ENCODE data around the gene DNM2. TPM values are rescaled to one million over a fixed set of nuclear protein-coding genes. Genes with fewer than 3 reads are reported as not detected.
"Not testable (repeated sequence)": the region's sequence is repeated elsewhere in the genome, so short reads cannot be mapped to it uniquely, and the experiment has no call there.

DNM2 gene
- total RNA-seq, 1 donor from 2014 or later: 113 TPM

DNA sequence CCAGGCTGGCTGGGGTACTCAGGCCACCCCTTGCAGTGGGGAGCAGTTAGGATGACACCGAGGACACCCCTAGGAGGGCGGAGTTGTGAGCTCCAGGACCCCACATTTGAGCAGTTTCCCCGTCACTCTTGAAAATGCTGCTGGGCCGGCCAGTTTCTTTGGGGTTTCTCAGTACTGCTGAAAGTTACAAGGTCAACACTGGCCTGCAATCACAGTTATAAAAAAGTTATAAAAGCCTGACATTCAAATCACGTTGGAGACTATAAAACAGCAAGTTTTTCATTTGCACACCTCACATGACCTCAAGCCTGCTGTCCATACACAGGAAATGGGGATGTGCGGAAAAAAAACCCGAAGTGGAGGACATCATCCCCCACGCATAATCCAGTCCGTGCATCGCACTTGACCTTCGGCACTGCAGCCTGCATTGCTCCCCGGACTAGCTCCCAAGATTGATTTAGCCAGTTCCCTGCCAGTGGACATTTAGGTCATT is 27.0 kb downstream of the DNM2 start:
- H3K27me3 ChIP-seq: no peaks in the 10 kb centered on the region
- no peaks in the 10 kb centered on the region for H3K36me3 ChIP-seq
- intact Hi-C loops (cut with DNase I): no loop called here
- H3K4me3 ChIP-seq: no peak overlapping the region
- H3K27ac ChIP-seq: peak overlapping the region in 1 of 2 donors; percentile 62
- TF ChIP-seq, protein P1, sequence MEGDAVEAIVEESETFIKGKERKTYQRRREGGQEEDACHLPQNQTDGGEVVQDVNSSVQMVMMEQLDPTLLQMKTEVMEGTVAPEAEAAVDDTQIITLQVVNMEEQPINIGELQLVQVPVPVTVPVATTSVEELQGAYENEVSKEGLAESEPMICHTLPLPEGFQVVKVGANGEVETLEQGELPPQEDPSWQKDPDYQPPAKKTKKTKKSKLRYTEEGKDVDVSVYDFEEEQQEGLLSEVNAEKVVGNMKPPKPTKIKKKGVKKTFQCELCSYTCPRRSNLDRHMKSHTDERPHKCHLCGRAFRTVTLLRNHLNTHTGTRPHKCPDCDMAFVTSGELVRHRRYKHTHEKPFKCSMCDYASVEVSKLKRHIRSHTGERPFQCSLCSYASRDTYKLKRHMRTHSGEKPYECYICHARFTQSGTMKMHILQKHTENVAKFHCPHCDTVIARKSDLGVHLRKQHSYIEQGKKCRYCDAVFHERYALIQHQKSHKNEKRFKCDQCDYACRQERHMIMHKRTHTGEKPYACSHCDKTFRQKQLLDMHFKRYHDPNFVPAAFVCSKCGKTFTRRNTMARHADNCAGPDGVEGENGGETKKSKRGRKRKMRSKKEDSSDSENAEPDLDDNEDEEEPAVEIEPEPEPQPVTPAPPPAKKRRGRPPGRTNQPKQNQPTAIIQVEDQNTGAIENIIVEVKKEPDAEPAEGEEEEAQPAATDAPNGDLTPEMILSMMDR (IDR thresholded peaks at IDR 0.05): no peak
- peaks cover 11 to 13% of the 10 kb centered on the region in 2 donors for H3K4me1 ChIP-seq
- no peak for DNase-seq (ENCODE audit: low spot score in 2 of 2)
- no peaks in the 10 kb centered on the region for H3K9me3 ChIP-seq

DNA sequence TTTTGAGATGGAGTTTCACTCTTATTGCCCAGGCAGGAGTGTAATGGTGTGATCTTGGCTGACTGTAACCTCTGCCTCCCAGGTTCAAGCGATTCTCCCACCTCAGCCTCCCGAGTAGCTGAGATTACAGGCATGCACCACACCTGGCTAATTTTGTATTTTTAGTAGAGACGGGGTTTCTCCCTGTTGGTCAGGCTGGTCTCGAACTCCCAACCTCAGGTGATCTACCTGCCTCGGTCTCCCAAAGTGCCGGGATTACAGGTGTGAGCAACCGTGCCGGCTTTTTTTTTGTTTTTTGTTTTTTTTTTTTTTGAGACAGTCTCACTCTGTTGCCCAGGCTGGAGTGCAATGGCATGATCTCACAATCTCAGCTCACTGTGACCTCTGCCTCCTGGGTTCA is 28.6 kb downstream of the DNM2 start:
- H3K4me3 ChIP-seq; H3K9me3 ChIP-seq; H3K36me3 ChIP-seq; DNase-seq (ENCODE audit: low spot score in 2 of 2); H3K27me3 ChIP-seq; H3K27ac ChIP-seq; intact Hi-C loops (cut with DNase I): not testable (repeated sequence)
- peaks cover 13 to 23% of the 10 kb centered on the region in 2 donors for H3K4me1 ChIP-seq

DNA sequence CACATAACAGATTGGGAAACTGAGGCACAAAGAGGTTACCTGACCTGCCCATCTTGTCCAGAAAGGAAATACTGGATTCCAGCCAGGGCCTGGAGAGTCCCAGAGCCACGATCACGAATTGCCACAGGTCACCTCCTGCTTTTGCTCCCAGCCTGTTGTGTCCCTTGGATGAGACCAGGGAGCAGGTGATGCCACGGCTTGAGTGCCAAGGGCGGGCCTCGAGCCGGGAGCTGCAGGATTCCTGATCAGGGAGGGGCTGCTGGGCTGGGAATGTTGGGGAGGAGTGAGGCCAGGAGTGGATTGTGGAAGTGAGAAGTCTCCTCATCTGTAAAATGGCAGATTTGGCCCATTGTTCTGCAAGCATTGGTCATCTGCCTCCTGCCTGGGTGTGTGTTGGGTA is 29.4 kb downstream of the DNM2 start:
- Histone ChIP-seq H3K4me3 (no peak overlapping the region), H3K4me1 (peaks cover 13 to 26% of the 10 kb centered on the region in 2 donors), H3K27ac (no peak overlapping the region), H3K9me3 (no peaks in the 10 kb centered on the region), H3K27me3 (no peaks in the 10 kb centered on the region), H3K36me3 (no peaks in the 10 kb centered on the region)
- no peak for DNase-seq (ENCODE audit: low spot score in 2 of 2)
- intact Hi-C loops (cut with DNase I): no loop called here
- TF ChIP-seq, protein P1 (IDR thresholded peaks at IDR 0.05): no peak

DNA sequence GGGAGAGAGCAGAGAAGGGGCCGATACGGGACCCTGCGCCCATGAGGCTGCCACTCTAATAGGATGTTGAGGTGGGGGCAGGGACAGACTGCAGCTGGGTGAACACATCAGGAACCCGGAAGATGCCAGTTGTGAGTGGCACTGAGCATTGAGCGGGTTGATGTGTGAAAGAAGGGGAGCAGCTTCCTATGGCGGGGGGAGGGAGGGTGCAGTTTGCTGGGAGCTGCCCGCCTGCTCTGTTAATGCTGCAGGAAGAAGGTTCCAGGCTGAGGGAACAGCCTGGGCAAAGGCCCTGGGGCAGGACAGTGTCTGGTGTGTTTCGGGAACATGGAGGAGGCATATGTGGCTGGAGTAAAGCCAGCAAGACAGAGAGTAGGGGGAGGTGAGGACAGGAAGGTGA is 29.8 kb downstream of the DNM2 start:
- Histone ChIP-seq H3K4me1 (peaks cover 13 to 28% of the 10 kb centered on the region in 2 donors), H3K27ac (no peak overlapping the region)

DNA sequence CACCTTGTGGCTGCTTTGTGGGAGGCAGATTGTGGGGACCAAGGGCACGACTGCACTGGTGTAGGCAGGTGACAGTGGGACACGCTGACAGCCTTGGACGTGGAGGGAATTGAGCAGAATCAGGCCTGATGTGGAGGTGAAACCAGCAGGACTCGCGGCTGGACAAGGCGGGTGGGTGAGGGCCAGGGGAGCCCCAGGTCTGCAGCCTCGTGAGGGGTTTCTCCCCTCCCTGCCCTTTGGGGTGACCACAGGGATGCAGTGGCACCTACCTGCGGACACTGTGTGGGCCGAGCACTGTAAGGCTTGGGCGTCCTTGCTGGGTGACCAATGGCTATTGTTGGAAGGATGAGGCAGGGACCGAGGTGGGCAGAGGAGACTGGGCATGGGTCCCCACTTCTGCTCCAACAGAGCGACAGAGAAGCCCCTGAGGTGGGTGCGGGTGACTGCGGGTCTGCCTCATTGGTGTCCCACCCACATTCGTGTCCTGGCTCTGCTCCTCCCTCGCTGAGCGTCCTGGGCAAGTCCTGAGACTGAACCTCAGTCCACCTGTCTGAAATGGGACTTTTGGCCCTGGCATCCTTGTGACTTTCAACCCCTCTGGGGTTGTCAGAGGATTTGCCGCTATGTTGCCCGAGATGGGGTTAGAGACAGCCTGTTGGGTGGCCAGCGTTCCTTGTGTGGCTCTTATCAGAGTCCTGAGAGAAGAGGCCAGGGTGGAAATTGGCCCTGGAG is 30.5 kb downstream of the DNM2 start:
- intact Hi-C loops (cut with DNase I): loop anchor here (2.0 kb wide), 1 partner anchor 32 kb away; no protein-coding TSS in a partner anchor
- Histone ChIP-seq H3K4me3 (no peak overlapping the region), H3K9me3 (no peaks in the 10 kb centered on the region), H3K27me3 (no peaks in the 10 kb centered on the region), H3K4me1 (peaks cover 13 to 28% of the 10 kb centered on the region in 2 donors), H3K27ac (peak overlapping the region; percentile 49 to 71), H3K36me3 (no peaks in the 10 kb centered on the region)
- no peak for DNase-seq (ENCODE audit: low spot score in 2 of 2)
- TF ChIP-seq, protein P1 (IDR thresholded peaks at IDR 0.05): no peak

More for the DNA sequence above, 29.8 kb downstream of the DNM2 start:
- H3K9me3 ChIP-seq: no peaks in the 10 kb centered on the region
- H3K27me3 ChIP-seq: no peaks in the 10 kb centered on the region
- DNase-seq (ENCODE audit: low spot score in 2 of 2): no peak
- TF ChIP-seq, protein P1 (IDR thresholded peaks at IDR 0.05): no peak
- H3K4me3 ChIP-seq: no peak overlapping the region
- intact Hi-C loops (cut with DNase I): loop anchor here (2.0 kb wide), 1 partner anchor 31 kb away; no protein-coding TSS in a partner anchor
- no peaks in the 10 kb centered on the region for H3K36me3 ChIP-seq

DNA sequence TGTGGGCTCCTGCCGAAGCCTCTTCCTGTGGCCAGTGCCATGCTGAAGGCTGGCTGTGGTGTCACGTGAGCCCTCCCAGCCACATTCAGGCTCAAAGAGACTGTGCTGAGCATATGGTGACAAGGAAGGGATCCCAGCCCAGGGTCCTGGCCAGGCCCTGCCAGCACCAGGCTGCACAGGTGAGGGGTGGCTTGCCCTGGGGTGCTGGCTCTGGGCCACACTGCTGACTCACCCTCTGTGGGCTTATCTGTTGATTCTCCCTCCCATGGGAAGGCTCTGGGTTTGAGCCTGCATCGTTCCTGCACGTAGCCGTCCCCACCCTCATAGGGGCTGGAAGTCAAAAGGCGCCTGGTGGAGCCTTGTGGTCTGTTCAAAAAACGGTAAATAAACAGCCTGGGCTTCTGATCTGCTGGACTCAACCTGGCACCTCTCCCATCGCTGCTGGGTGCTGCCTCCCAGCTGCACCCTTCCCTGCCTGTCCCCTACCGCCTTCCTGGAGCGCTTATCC is 31.1 kb downstream of the DNM2 start:
- Histone ChIP-seq H3K36me3 (no peaks in the 10 kb centered on the region), H3K4me1 (peaks cover 13 to 28% of the 10 kb centered on the region in 2 donors), H3K27ac (peak overlapping the region; percentile 49 to 71), H3K9me3 (no peaks in the 10 kb centered on the region), H3K27me3 (no peaks in the 10 kb centered on the region), H3K4me3 (no peak overlapping the region)
- TF ChIP-seq, protein P1 (IDR thresholded peaks at IDR 0.05): no peak
- intact Hi-C loops (cut with DNase I): loop anchor here (2.0 kb wide), 1 partner anchor 32 kb away; no protein-coding TSS in a partner anchor
- no peak for DNase-seq (ENCODE audit: low spot score in 2 of 2)
